ENCODE results near the gene C1QTNF6.

GRCh38 chr22:37169406-37169805, 18.6 kb downstream of the C1QTNF6 start:
- TF ChIP-seq POLR2AphosphoS5 (IDR thresholded peaks at IDR 0.05), result no peak
- TF ChIP-seq TAF1 (IDR thresholded peaks at IDR 0.05; ENCODE audit: low read depth), result no peak
- TF ChIP-seq, protein P1, sequence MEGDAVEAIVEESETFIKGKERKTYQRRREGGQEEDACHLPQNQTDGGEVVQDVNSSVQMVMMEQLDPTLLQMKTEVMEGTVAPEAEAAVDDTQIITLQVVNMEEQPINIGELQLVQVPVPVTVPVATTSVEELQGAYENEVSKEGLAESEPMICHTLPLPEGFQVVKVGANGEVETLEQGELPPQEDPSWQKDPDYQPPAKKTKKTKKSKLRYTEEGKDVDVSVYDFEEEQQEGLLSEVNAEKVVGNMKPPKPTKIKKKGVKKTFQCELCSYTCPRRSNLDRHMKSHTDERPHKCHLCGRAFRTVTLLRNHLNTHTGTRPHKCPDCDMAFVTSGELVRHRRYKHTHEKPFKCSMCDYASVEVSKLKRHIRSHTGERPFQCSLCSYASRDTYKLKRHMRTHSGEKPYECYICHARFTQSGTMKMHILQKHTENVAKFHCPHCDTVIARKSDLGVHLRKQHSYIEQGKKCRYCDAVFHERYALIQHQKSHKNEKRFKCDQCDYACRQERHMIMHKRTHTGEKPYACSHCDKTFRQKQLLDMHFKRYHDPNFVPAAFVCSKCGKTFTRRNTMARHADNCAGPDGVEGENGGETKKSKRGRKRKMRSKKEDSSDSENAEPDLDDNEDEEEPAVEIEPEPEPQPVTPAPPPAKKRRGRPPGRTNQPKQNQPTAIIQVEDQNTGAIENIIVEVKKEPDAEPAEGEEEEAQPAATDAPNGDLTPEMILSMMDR (IDR thresholded peaks at IDR 0.05; ENCODE audit: poor library complexity, severe bottlenecking), result no peak

All from neural cell (in vitro differentiated cells).